Measurements from ENCODE around the gene UBAC2.

- TF ChIP-seq, protein P1, sequence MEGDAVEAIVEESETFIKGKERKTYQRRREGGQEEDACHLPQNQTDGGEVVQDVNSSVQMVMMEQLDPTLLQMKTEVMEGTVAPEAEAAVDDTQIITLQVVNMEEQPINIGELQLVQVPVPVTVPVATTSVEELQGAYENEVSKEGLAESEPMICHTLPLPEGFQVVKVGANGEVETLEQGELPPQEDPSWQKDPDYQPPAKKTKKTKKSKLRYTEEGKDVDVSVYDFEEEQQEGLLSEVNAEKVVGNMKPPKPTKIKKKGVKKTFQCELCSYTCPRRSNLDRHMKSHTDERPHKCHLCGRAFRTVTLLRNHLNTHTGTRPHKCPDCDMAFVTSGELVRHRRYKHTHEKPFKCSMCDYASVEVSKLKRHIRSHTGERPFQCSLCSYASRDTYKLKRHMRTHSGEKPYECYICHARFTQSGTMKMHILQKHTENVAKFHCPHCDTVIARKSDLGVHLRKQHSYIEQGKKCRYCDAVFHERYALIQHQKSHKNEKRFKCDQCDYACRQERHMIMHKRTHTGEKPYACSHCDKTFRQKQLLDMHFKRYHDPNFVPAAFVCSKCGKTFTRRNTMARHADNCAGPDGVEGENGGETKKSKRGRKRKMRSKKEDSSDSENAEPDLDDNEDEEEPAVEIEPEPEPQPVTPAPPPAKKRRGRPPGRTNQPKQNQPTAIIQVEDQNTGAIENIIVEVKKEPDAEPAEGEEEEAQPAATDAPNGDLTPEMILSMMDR (IDR thresholded peaks at IDR 0.05), result no peak
- TF ChIP-seq EP300 (IDR thresholded peaks at IDR 0.05), result no peak
Measured at GRCh38 chr13:99342723-99343315, 142.2 kb downstream of the UBAC2 start.
